ENCODE data around the gene KCNIP1.

DNA sequence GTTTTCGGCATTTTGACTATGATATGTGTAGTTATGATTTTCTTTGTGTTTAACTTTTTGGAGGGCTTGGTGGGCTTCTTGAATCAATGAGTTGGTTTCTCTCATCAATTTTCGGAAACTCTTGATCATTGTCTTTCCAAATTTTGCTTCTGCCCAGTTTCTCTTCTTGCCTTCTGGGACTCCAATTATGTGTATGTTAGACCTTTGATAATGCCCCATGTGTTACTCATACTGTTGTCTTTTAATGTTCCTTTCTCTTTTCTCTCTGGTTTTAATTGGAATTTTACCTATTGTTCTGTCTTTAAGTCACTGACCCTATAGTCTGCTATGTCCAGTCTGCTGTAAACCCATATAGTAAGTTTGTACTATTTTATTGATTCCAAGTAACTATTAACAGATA lies 41.5 kb downstream of the KCNIP1 start:
- TF ChIP-seq, protein P1, sequence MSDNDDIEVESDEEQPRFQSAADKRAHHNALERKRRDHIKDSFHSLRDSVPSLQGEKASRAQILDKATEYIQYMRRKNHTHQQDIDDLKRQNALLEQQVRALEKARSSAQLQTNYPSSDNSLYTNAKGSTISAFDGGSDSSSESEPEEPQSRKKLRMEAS (IDR thresholded peaks at IDR 0.05): no peak
- TF ChIP-seq, protein P2, sequence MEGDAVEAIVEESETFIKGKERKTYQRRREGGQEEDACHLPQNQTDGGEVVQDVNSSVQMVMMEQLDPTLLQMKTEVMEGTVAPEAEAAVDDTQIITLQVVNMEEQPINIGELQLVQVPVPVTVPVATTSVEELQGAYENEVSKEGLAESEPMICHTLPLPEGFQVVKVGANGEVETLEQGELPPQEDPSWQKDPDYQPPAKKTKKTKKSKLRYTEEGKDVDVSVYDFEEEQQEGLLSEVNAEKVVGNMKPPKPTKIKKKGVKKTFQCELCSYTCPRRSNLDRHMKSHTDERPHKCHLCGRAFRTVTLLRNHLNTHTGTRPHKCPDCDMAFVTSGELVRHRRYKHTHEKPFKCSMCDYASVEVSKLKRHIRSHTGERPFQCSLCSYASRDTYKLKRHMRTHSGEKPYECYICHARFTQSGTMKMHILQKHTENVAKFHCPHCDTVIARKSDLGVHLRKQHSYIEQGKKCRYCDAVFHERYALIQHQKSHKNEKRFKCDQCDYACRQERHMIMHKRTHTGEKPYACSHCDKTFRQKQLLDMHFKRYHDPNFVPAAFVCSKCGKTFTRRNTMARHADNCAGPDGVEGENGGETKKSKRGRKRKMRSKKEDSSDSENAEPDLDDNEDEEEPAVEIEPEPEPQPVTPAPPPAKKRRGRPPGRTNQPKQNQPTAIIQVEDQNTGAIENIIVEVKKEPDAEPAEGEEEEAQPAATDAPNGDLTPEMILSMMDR (IDR thresholded peaks at IDR 0.05 in 2 of 3, conservative IDR thresholded peaks at IDR 0.05 in 1 of 3; ENCODE audit: borderline replicate concordance in 1 of 3, insufficient read depth in 1 of 3, low read depth in 2 of 3, low read length in 2 of 3): no peak
- TF ChIP-seq POLR2A (IDR thresholded peaks at IDR 0.05; ENCODE audit: borderline replicate concordance, extremely low read depth, insufficient read depth, insufficient read length) (no peak), POLR2AphosphoS5 (IDR thresholded peaks at IDR 0.05; ENCODE audit: low read depth, low read length) (no peak), SRF (IDR thresholded peaks at IDR 0.05; ENCODE audit: low read depth) (no peak), YY1 (IDR thresholded peaks at IDR 0.05; ENCODE audit: extremely low read depth, insufficient replicate concordance, low read depth, low read length) (no peak), RAD21 (IDR thresholded peaks at IDR 0.05; ENCODE audit: low read depth) (no peak), ZNF274 (IDR thresholded peaks at IDR 0.05; ENCODE audit: low read depth, low read length) (no peak), EZH2 (IDR thresholded peaks at IDR 0.05) (no peak), ZFX (IDR thresholded peaks at IDR 0.05) (no peak), CEBPB (IDR thresholded peaks at IDR 0.05; ENCODE audit: low read depth) (no peak), EZH2phosphoT487 (IDR thresholded peaks at IDR 0.05; ENCODE audit: borderline replicate concordance) (no peak), CBX3 (IDR thresholded peaks at IDR 0.05; ENCODE audit: low read depth) (no peak)
- TF ChIP-seq, protein P3, sequence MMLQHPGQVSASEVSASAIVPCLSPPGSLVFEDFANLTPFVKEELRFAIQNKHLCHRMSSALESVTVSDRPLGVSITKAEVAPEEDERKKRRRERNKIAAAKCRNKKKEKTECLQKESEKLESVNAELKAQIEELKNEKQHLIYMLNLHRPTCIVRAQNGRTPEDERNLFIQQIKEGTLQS (IDR thresholded peaks at IDR 0.05): no peak
